Hepatocyte (in vitro differentiated cells): ENCODE data around the gene SLC23A2.

ENCODE experiments used
- CTCF ChIP-seq: fragments of 200-600 bp; sonication (generic); IDR thresholded peaks from 2 replicates; pipeline ENCODE4 v1.5.1; 2016; ENCODE audit warnings: antibody characterized with exemption, mild to moderate bottlenecking; ENCODE audit not compliant: poor library complexity
- EZH2 ChIP-seq: fragments of 200-600 bp; sonication (generic); IDR thresholded peaks from 2 replicates; pipeline ENCODE4 v1.6.1; 2016; ENCODE audit warnings: antibody characterized with exemption, mild to moderate bottlenecking, borderline replicate concordance
- EZH2phosphoT487 ChIP-seq: fragments of 200-600 bp; sonication (generic); IDR thresholded peaks from one replicate; pipeline ENCODE4 v1.6.1; 2018; ENCODE audit warnings: antibody characterized with exemption, mild to moderate bottlenecking, low read depth, moderate library complexity; ENCODE audit not compliant: unreplicated experiment, severe bottlenecking

GRCh38 chr20:4811257-4811656 lies 190.1 kb downstream of the SLC23A2 start:
- TF ChIP-seq CTCF (no peak), EZH2 (no peak), EZH2phosphoT487 (no peak)
